Upper lobe of left lung (tissue), 6 donors: ENCODE results near the gene AQP2. TPM values are rescaled to one million over a fixed set of nuclear protein-coding genes. Genes with fewer than 3 reads are reported as not detected.

ENCODE experiments used
- ATAC-seq, 2 donors: fragments of 200-7000 bp; cut with Tn5 transposase; one replicate each; pipeline ENCODE4 v1.9.1; 2022; ENCODE audit warnings: mild to moderate bottlenecking in 2 of 2, moderate library complexity in 2 of 2; ENCODE audit not compliant: low FRiP score in 2 of 2
- DNase-seq, 2 donors: peaks; one replicate each; pipeline ENCODE4 v3.0.0-alpha.2; 2019 to 2020
- H3K27ac ChIP-seq, 4 donors: fragments of 200-600 bp; sonication (generic); one replicate each; pipeline ENCODE4 v1.5.1; 2016 to 2019
- H3K27me3 ChIP-seq, 4 donors: fragments of 200-600 bp; sonication (generic); one replicate each; pipeline ENCODE4 v1.5.1; 2017 to 2019
- H3K36me3 ChIP-seq, 4 donors: fragments of 200-600 bp; sonication (generic); one replicate each; pipeline ENCODE4 v1.5.1; 2016 to 2019
- H3K4me1 ChIP-seq, 4 donors: fragments of 200-600 bp; sonication (generic); one replicate each; pipeline ENCODE4 v1.5.1; 2018 to 2019
- H3K4me3 ChIP-seq, 4 donors: fragments of 200-600 bp; sonication (generic); one replicate each; pipeline ENCODE4 v1.5.1; 2017 to 2019; ENCODE audit warnings: mild to moderate bottlenecking in 2 of 4, moderate library complexity in 1 of 4
- H3K9me3 ChIP-seq, 4 donors: fragments of 200-600 bp; sonication (generic); one replicate each; pipeline ENCODE4 v1.5.1; 2018 to 2019
- CTCF ChIP-seq, 6 experiments: fragments of 450-650 bp in 4 of 6; fragments of 200-600 bp in 2 of 6; sonication (generic) in 2 of 6; IDR thresholded peaks; one replicate each; pipeline ENCODE4 v1.5.1; 2016 to 2019; ENCODE audit warnings: antibody characterized with exemption in 6 of 6
- EP300 ChIP-seq, 4 donors: sonication (generic); formaldehyde crosslinking; IDR thresholded peaks; one replicate each; pipeline ENCODE4 v1.5.1; 2017; ENCODE audit warnings: antibody characterized with exemption in 4 of 4, control low read depth in 2 of 4
- POLR2A ChIP-seq, 4 donors: fragments of 450-650 bp; IDR thresholded peaks; one replicate each; pipeline ENCODE4 v1.5.1; 2016 to 2017; ENCODE audit warnings: antibody characterized with exemption in 4 of 4, mild to moderate bottlenecking in 2 of 4
- WGBS, 2 donors: methylation state at CpG; one replicate each; pipeline ENCODE4 v1.1.5; 2017 to 2018; 5-methylcytosine and 5-hydroxymethylcytosine counted together
- total RNA-seq, 6 donors: library from RNA; depleted of rRNA in 4 of 6; stranded (reverse); fragments of >200 nt in 4 of 6; gene quantifications; one replicate each; pipeline versions ENCODE4 v1.1.0 to v1.2.1, GENCODE V29; 2016 to 2021
- donor health status: DM: no; HTN: no; CAD: no; lungs with moderate emphysema.
- donor health status: DM: no; HTN: yes; CAD: no; lungs with severe emphysema.

Gene AQP2
- total RNA-seq, 6 donors from 2014 or later = 0.15 TPM; not detected in 5

GRCh38 chr12:50006754-50007442 is 56.4 kb downstream of the AQP2 start:
- H3K36me3 ChIP-seq = peaks cover 0 to 13% (median 1%) of the 10 kb centered on the region in 4 donors
- peaks cover 0 to 11% (median 0%) of the 10 kb centered on the region in 4 donors for H3K4me1 ChIP-seq
- H3K4me3 ChIP-seq = no peak overlapping the region
- ATAC-seq = no peak
- H3K9me3 ChIP-seq = no peaks in the 10 kb centered on the region
- H3K27ac ChIP-seq = no peak overlapping the region
- no peaks in the 10 kb centered on the region for H3K27me3 ChIP-seq
- 73 to 83% methylated on average over 1 of the region's 1 CpG for WGBS, 2 donors
- no peak for DNase-seq
- TF ChIP-seq EP300 (IDR thresholded peaks at IDR 0.05) = no peak
- TF ChIP-seq POLR2A (IDR thresholded peaks at IDR 0.05) = no peak
- TF ChIP-seq CTCF (IDR thresholded peaks at IDR 0.05) = no peak

Other genes starting within 250 kb of the AQP2 start
- 10 to 100 TPM; 13.0 to 46.7 (median 29.4) TPM for gene FMNL3, start 243.3 kb upstream of the AQP2 start, total RNA-seq
- gene TMBIM6, start 209.2 kb upstream of the AQP2 start, total RNA-seq = 100 to 1,000 TPM; 185 to 831 (median 594) TPM
- gene NCKAP5L, start 122.3 kb upstream of the AQP2 start, total RNA-seq = 10 to 100 TPM; 21.1 to 58.9 (median 30.8) TPM
- gene BCDIN3D, start 107.6 kb upstream of the AQP2 start, total RNA-seq = 1 to 10 TPM in 5 of 6 donors, under 1 TPM in 1; 0.44 to 4.9 (median 4.2) TPM
- gene FAIM2, start 46.8 kb upstream of the AQP2 start, total RNA-seq = 1 to 10 TPM in 1 of 6 donors, under 1 TPM in 3, not detected in 2; 0.30 to 2.0 (median 0.64) TPM
- 10 to 100 TPM in 5 of 6 donors, 1 to 10 TPM in 1; 7.3 to 36.6 (median 18.1) TPM for gene AQP5, start 11.1 kb downstream of the AQP2 start, total RNA-seq
- gene AQP6, start 22.2 kb downstream of the AQP2 start, total RNA-seq = under 1 TPM in 4 of 6 donors, not detected in 2; 0.06 to 0.39 (median 0.24) TPM
- 10 to 100 TPM; 10.3 to 22.4 (median 18.4) TPM for gene RACGAP1, start 74.8 kb downstream of the AQP2 start, total RNA-seq
- gene ASIC1, start 106.9 kb downstream of the AQP2 start, total RNA-seq = 1 to 10 TPM in 2 of 6 donors, under 1 TPM in 2, not detected in 2; 0.15 to 2.7 (median 1.1) TPM
- gene SMARCD1, start 134.6 kb downstream of the AQP2 start, total RNA-seq = 10 to 100 TPM; 44.6 to 76.2 (median 51.0) TPM
- 10 to 100 TPM in 5 of 6 donors, 1 to 10 TPM in 1; 2.1 to 73.1 (median 60.2) TPM for gene GPD1, start 153.3 kb downstream of the AQP2 start, total RNA-seq
- gene COX14, start 161.5 kb downstream of the AQP2 start, total RNA-seq = 10 to 100 TPM; 22.0 to 98.2 (median 71.8) TPM
- 10 to 100 TPM; 21.0 to 40.4 (median 35.8) TPM for gene CERS5, start 216.6 kb downstream of the AQP2 start, total RNA-seq